GM18858 (cell line): Measurements from ENCODE around the gene KIF5A.
"Not testable (repeated sequence)": the region's sequence is repeated elsewhere in the genome, so short reads cannot be mapped to it uniquely, and the experiment has no call there.

Experiments
- ATAC-seq: cut with Tn5 transposase; IDR thresholded peaks from one replicate; pipeline ENCODE4 v1.9.1; 2021; ENCODE audit not compliant: unreplicated experiment

Gene KIF5A

GRCh38 chr12:57617942-57618341 lies 68.1 kb downstream of the KIF5A start:
- no peak for ATAC-seq

- not testable (repeated sequence) for ATAC-seq
Measured at GRCh38 chr12:57618431-57618830, 68.6 kb downstream of the KIF5A start.

GRCh38 chr12:57618966-57619433 lies 69.2 kb downstream of the KIF5A start:
- ATAC-seq, result no peak

GRCh38 chr12:57619434-57620244 lies 69.8 kb downstream of the KIF5A start:
- no peak for ATAC-seq

- no peak for ATAC-seq
Measured at GRCh38 chr12:57620245-57620935, 70.5 kb downstream of the KIF5A start.

- no peak for ATAC-seq
Measured at GRCh38 chr12:57620936-57621496, 71.2 kb downstream of the KIF5A start.

- peak; percentile 44 for ATAC-seq
Measured at GRCh38 chr12:57621497-57622292, 71.9 kb downstream of the KIF5A start.

- no peak for ATAC-seq
Measured at GRCh38 chr12:57622293-57623245, 72.7 kb downstream of the KIF5A start.

- no peak for ATAC-seq
Measured at GRCh38 chr12:57623385-57623784, 73.5 kb downstream of the KIF5A start.

GRCh38 chr12:57623811-57624390 lies 74.1 kb downstream of the KIF5A start:
- ATAC-seq, result no peak

- no peak for ATAC-seq
Measured at GRCh38 chr12:57624441-57625220, 74.8 kb downstream of the KIF5A start.

- no peak for ATAC-seq
Measured at GRCh38 chr12:57625261-57626032, 75.6 kb downstream of the KIF5A start.

- no peak for ATAC-seq
Measured at GRCh38 chr12:57626111-57626920, 76.5 kb downstream of the KIF5A start.

GRCh38 chr12:57626921-57627445 lies 77.1 kb downstream of the KIF5A start:
- no peak for ATAC-seq

GRCh38 chr12:57627501-57628279 lies 77.8 kb downstream of the KIF5A start:
- no peak for ATAC-seq
